K562 (cell line): ENCODE results near the gene PAM. TPM values are rescaled to one million over a fixed set of nuclear protein-coding genes. Genes with fewer than 3 reads are reported as not detected.
A peak's percentile ranks its signal among the peaks of the same experiment; 100 is the strongest.

Experiments
- CREB1 ChIP-seq, 2 experiments: sonication (generic) in 1 of 2; formaldehyde crosslinking in 1 of 2; IDR thresholded peaks; 2 replicates each; pipeline versions ENCODE4 v1.6.1 to v1.8.0; 2012 to 2022; ENCODE audit warnings: inconsistent platforms in 1 of 2, mild to moderate bottlenecking in 1 of 2, missing genetic modification reagents in 1 of 2, moderate library complexity in 1 of 2
- CREB3 ChIP-seq: fragments of 450-650 bp; conservative IDR thresholded peaks from 2 replicates; pipeline ENCODE4 v1.6.1; 2016; ENCODE audit warnings: missing genetic modification characterization, low read depth, mild to moderate bottlenecking, missing compliant biosample characterization, moderate library complexity
- DEAF1 ChIP-seq: fragments of 450-650 bp; formaldehyde crosslinking; IDR thresholded peaks from 2 replicates; pipeline ENCODE4 v1.4.0; 2020; ENCODE audit warnings: mild to moderate bottlenecking, moderate library complexity
- HOMEZ ChIP-seq: fragments of 250-450 bp; sonication (Bioruptor Pico); IDR thresholded peaks from 2 replicates; pipeline ENCODE4 v1.4.0; 2020; ENCODE audit warnings: mild to moderate bottlenecking, moderate library complexity
- KLF6 ChIP-seq: fragments of 250-450 bp; sonication (Bioruptor Pico); IDR thresholded peaks from 2 replicates; pipeline ENCODE4 v1.4.0; 2020; ENCODE audit warnings: mild to moderate bottlenecking, moderate library complexity, borderline replicate concordance
- L3MBTL2 ChIP-seq: fragments of 450-650 bp; IDR thresholded peaks from 2 replicates; pipeline ENCODE4 v1.6.1; 2016; ENCODE audit warnings: mild to moderate bottlenecking, moderate library complexity
- POLR2H ChIP-seq: IDR thresholded peaks from 2 replicates; pipeline ENCODE4 v1.6.1; 2016; ENCODE audit warnings: missing genetic modification characterization, low read depth, mild to moderate bottlenecking, control low read depth, missing compliant biosample characterization, moderate library complexity
- TCF15 ChIP-seq: fragments of 250-450 bp; sonication (Bioruptor Pico); IDR thresholded peaks from 2 replicates; pipeline ENCODE4 v1.8.0; 2022; ENCODE audit warnings: moderate library complexity, mild to moderate bottlenecking, inconsistent platforms
- ZBTB40 ChIP-seq, 2 experiments: fragments of 450-650 bp in 1 of 2; sonication (generic) in 1 of 2; formaldehyde crosslinking in 1 of 2; IDR thresholded peaks; 2 replicates each; pipeline versions ENCODE4 v1.7.1 to v1.9.0; 2016 to 2022; ENCODE audit warnings: inconsistent platforms in 1 of 2, mild to moderate bottlenecking in 1 of 2, missing genetic modification reagents in 1 of 2
- ZKSCAN3 ChIP-seq: fragments of 250-450 bp; sonication (Bioruptor Pico); IDR thresholded peaks from 2 replicates; pipeline ENCODE4 v1.4.0; 2020
- polyA plus RNA-seq, 8 experiments: library from polyadenylated mRNA; depleted of rRNA in 4 of 8; stranded (reverse) in 5 of 8; unstranded in 3 of 8; fragments of >200 nt; fragmentation: Nextera tagmentation in 2 of 8; fragmentation: Illumina TruSeq in 1 of 8; extraction: Ambion mirVana in 2 of 8; extraction: Trizol in 1 of 8; gene quantifications; 2 replicates each; pipeline versions ENCODE4 v1.2.1 to v1.2.3, GENCODE V29; 2011 to 2014; ENCODE audit warnings: inconsistent platforms in 1 of 8, missing spikeins in 1 of 8
- total RNA-seq, 7 experiments: library from RNA; depleted of rRNA in 6 of 7; stranded (reverse); fragments of >200 nt in 6 of 7; fragmentation: Illumina TruSeq in 2 of 7; extraction: Trizol in 2 of 7; gene quantifications; 2 replicates each; pipeline versions ENCODE4 v1.2.1 to v1.2.3, GENCODE V29; 2011 to 2021; ENCODE audit warnings: low replicate concordance in 1 of 7

PAM gene
- total and polyA plus RNA-seq, 9 of the 15 experiments (the other 6 are each of a cell fraction or from before 2014, with no cell fraction given) = 0.39 to 3.1 (median 0.77) TPM

GRCh38 chr5:103057208-103058130 is 302.4 kb downstream of the PAM start (continued):
- TF ChIP-seq CREB1 (IDR thresholded peaks at IDR 0.05) (no peak), CREB1 (CRISPR knock-in tag; IDR thresholded peaks at IDR 0.05) (no peak), KLF6 (CRISPR knock-in tag) (peak; percentile 97), L3MBTL2 (0 out of 2 replicates have a peak, but pooled peaks have one; percentile 16), CREB3 (tag) (peak; percentile 98), ZKSCAN3 (CRISPR knock-in tag) (no peak), ZBTB40 (IDR thresholded peaks at IDR 0.05) (no peak), ZBTB40 (CRISPR knock-in tag; IDR thresholded peaks at IDR 0.05) (no peak), POLR2H (peak; percentile 83), HOMEZ (CRISPR knock-in tag) (peak; percentile 90; the same call in 1 of the 2 replicates), TCF15 (peak; percentile 93), DEAF1 (CRISPR knock-in tag) (peak; percentile 51; the same call in 1 of the 2 replicates)
